ENCODE measurements around the gene COPB1. TPM values are rescaled to one million over a fixed set of nuclear protein-coding genes. Genes with fewer than 3 reads are reported as not detected.
A peak's percentile ranks its signal among the peaks of the same experiment; 100 is the strongest.

COPB1 gene
- polyA plus RNA-seq, 1 donor (not counting 4 experiments of a cell fraction or from before 2014, with no cell fraction given): 169 TPM

DNA sequence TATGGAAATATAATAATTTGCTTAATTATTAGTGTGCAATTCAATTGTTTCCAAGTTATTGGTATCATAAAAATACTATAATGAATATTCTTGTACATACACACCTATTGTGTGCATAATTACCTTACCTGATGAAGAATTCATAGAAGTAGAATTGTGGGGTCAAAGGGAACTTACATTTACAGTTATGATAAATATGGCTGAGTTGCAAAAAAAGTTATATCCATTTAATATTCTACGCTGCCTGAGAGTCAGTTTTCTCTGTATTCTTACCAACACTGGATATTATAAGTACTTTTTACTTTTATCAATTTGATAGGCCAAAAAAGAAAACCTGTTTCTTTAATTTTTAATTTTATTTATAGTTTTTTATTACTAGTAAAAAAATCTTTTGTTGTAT, 22.6 kb upstream of the COPB1 start:
- no peak for FAIRE-seq
- H2AFZ ChIP-seq (ENCODE audit: control insufficient read depth, low read length): no peak overlapping the region

DNA sequence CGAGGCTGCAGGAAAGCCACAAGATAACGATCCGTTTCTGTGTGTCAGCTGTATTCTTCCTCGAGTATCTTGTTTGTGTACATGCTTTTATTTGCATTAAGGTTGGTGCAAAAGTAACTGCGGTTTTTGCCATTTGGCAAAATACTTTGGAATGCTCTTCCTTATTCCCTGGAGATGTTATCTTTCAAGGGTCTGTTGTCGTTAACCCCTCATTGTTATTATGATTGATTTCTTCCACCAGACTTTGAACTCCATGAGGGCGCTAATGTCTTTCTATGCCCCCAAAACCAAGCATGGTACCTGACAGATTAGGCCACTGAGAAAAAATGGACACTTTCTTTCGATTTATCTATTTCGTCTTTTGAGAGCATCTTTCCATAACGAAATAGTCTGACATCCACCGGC, 21.1 kb upstream of the COPB1 start:
- no peaks in the 10 kb centered on the region for H3K9me3 ChIP-seq (ENCODE audit: control insufficient read depth, low read depth, low read length)
- H3K27me3 ChIP-seq (ENCODE audit: control insufficient read depth, extremely low read depth, insufficient read depth, low read length): no peaks in the 10 kb centered on the region
- dilution Hi-C loops (cut with MboI; ENCODE audit: extremely low pct_ligation_motif_present, low sequenced_read_pairs): no loop called here
- no peaks in the 10 kb centered on the region for H3K36me3 ChIP-seq (ENCODE audit: control insufficient read depth in 2 of 2, extremely low read depth in 1 of 2, insufficient read depth in 2 of 2, low read length in 2 of 2)
- H4K20me1 ChIP-seq (ENCODE audit: control insufficient read depth, extremely low read depth, insufficient read depth, low read length): no peaks in the 10 kb centered on the region
- no peaks in the 10 kb centered on the region for H3K9me1 ChIP-seq (ENCODE audit: control insufficient read depth, extremely low read depth, insufficient read depth, low read length)
- peak overlapping the region; percentile 98 for H3K9ac ChIP-seq (ENCODE audit: control insufficient read depth, extremely low read depth, insufficient read depth, low read length)
- peak overlapping the region; percentile 68 to 89 (median 77) for H3K4me3 ChIP-seq (ENCODE audit: control insufficient read depth in 2 of 3, extremely low read depth in 1 of 3, insufficient read depth in 2 of 3, low read depth in 1 of 3, low read length in 3 of 3)
- no peak for DNase-seq (ENCODE audit: low read depth, low spot score)
- peak overlapping the region; percentile 97 for H3K27ac ChIP-seq (ENCODE audit: control insufficient read depth, insufficient read depth, low read length)
- peak overlapping the region; percentile 75 for H3K4me2 ChIP-seq (ENCODE audit: control insufficient read depth, extremely low read depth, insufficient read depth, low read depth, low read length)
- peak overlapping the region; percentile 84 for H2AFZ ChIP-seq (ENCODE audit: control insufficient read depth, low read length)
- no peak for TF ChIP-seq EZH2 (IDR thresholded peaks at IDR 0.05; ENCODE audit: low read length)
- TF ChIP-seq, protein P1, sequence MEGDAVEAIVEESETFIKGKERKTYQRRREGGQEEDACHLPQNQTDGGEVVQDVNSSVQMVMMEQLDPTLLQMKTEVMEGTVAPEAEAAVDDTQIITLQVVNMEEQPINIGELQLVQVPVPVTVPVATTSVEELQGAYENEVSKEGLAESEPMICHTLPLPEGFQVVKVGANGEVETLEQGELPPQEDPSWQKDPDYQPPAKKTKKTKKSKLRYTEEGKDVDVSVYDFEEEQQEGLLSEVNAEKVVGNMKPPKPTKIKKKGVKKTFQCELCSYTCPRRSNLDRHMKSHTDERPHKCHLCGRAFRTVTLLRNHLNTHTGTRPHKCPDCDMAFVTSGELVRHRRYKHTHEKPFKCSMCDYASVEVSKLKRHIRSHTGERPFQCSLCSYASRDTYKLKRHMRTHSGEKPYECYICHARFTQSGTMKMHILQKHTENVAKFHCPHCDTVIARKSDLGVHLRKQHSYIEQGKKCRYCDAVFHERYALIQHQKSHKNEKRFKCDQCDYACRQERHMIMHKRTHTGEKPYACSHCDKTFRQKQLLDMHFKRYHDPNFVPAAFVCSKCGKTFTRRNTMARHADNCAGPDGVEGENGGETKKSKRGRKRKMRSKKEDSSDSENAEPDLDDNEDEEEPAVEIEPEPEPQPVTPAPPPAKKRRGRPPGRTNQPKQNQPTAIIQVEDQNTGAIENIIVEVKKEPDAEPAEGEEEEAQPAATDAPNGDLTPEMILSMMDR (optimal IDR thresholded peaks at IDR 0.05 in 1 of 3, IDR thresholded peaks at IDR 0.05 in 1 of 3, conservative IDR thresholded peaks at IDR 0.05 in 1 of 3; ENCODE audit: extremely low read depth in 1 of 3, insufficient read depth in 2 of 3, low read length in 3 of 3): no peak
- H3K4me1 ChIP-seq (ENCODE audit: control insufficient read depth, extremely low read depth, insufficient read depth, low read length): peaks cover 7% of the 10 kb centered on the region
- H3K79me2 ChIP-seq (ENCODE audit: control insufficient read depth, insufficient read depth, low read length): peaks cover 29% of the 10 kb centered on the region
- FAIRE-seq: no peak

More for the DNA sequence above, 22.6 kb upstream of the COPB1 start:
- no peaks in the 10 kb centered on the region for H3K27me3 ChIP-seq (ENCODE audit: control insufficient read depth, extremely low read depth, insufficient read depth, low read length)
- TF ChIP-seq EZH2 (IDR thresholded peaks at IDR 0.05; ENCODE audit: low read length): no peak
- TF ChIP-seq, protein P1 (optimal IDR thresholded peaks at IDR 0.05 in 1 of 3, IDR thresholded peaks at IDR 0.05 in 1 of 3, conservative IDR thresholded peaks at IDR 0.05 in 1 of 3; ENCODE audit: extremely low read depth in 1 of 3, insufficient read depth in 2 of 3, low read length in 3 of 3): no peak
- H3K9ac ChIP-seq (ENCODE audit: control insufficient read depth, extremely low read depth, insufficient read depth, low read length): no peak overlapping the region
- peaks cover 7% of the 10 kb centered on the region for H3K4me1 ChIP-seq (ENCODE audit: control insufficient read depth, extremely low read depth, insufficient read depth, low read length)
- no peak overlapping the region for H3K4me3 ChIP-seq (ENCODE audit: control insufficient read depth in 2 of 3, extremely low read depth in 1 of 3, insufficient read depth in 2 of 3, low read depth in 1 of 3, low read length in 3 of 3)
- H3K36me3 ChIP-seq (ENCODE audit: control insufficient read depth in 2 of 2, extremely low read depth in 1 of 2, insufficient read depth in 2 of 2, low read length in 2 of 2): no peaks in the 10 kb centered on the region
- H3K9me1 ChIP-seq (ENCODE audit: control insufficient read depth, extremely low read depth, insufficient read depth, low read length): no peaks in the 10 kb centered on the region
- H4K20me1 ChIP-seq (ENCODE audit: control insufficient read depth, extremely low read depth, insufficient read depth, low read length): no peaks in the 10 kb centered on the region
- no peak overlapping the region for H3K4me2 ChIP-seq (ENCODE audit: control insufficient read depth, extremely low read depth, insufficient read depth, low read depth, low read length)
- no peak overlapping the region for H3K27ac ChIP-seq (ENCODE audit: control insufficient read depth, insufficient read depth, low read length)
- DNase-seq (ENCODE audit: low read depth, low spot score): no peak
- peaks cover 25% of the 10 kb centered on the region for H3K79me2 ChIP-seq (ENCODE audit: control insufficient read depth, insufficient read depth, low read length)
- dilution Hi-C loops (cut with MboI; ENCODE audit: extremely low pct_ligation_motif_present, low sequenced_read_pairs): no loop called here
- no peaks in the 10 kb centered on the region for H3K9me3 ChIP-seq (ENCODE audit: control insufficient read depth, low read depth, low read length)

Data from keratinocyte (primary cell).